ENCODE results near the gene PIK3CB.

PIK3CB gene

GRCh38 chr3:138691351-138691750, 143.4 kb downstream of the PIK3CB start:
- TF ChIP-seq ZNF19 (tag by site-specific recombination; IDR thresholded peaks at IDR 0.05; ENCODE audit: low read depth) (no peak), ZSCAN16 (tag by site-specific recombination; IDR thresholded peaks at IDR 0.05) (no peak), GLI4 (tag by site-specific recombination; IDR thresholded peaks at IDR 0.05) (no peak), ZNF549 (tag by site-specific recombination; IDR thresholded peaks at IDR 0.05) (no peak), KLF9 (tag by site-specific recombination; IDR thresholded peaks at IDR 0.05; ENCODE audit: low read depth) (no peak), KLF10 (tag by site-specific recombination; IDR thresholded peaks at IDR 0.05) (no peak), ZNF37A (tag by site-specific recombination; IDR thresholded peaks at IDR 0.05) (no peak), ZNF423 (tag by site-specific recombination; IDR thresholded peaks at IDR 0.05) (no peak), ZNF266 (tag by site-specific recombination; IDR thresholded peaks at IDR 0.05; ENCODE audit: low read depth) (no peak), CTCF (tag by site-specific recombination; IDR thresholded peaks at IDR 0.05) (no peak), OSR2 (tag by site-specific recombination; IDR thresholded peaks at IDR 0.05) (no peak), ZNF791 (tag by site-specific recombination; IDR thresholded peaks at IDR 0.05) (no peak)
- ChIA-PET POLR2A (no interaction called here), CTCF (interaction anchor here (2.5 kb wide), 1 partner anchor 225 kb away, joined by 13 read pairs; no protein-coding TSS in a partner anchor)
- Histone ChIP-seq H3K27ac (ENCODE audit: extremely low read depth, low read depth, low read length) (no peak overlapping the region), H3K9me3 (ENCODE audit: control insufficient read depth, insufficient read depth, low read depth, low read length) (no peaks in the 10 kb centered on the region), H3K4me3 (ENCODE audit: low read depth, low read length) (no peak overlapping the region), H3K4me1 (ENCODE audit: control insufficient read depth, insufficient read depth, low read length) (peaks cover 10% of the 10 kb centered on the region), H3K36me3 (ENCODE audit: control insufficient read depth in 2 of 2, insufficient read depth in 1 of 2, low read length in 2 of 2) (no peaks in the 10 kb centered on the region)

DNA sequence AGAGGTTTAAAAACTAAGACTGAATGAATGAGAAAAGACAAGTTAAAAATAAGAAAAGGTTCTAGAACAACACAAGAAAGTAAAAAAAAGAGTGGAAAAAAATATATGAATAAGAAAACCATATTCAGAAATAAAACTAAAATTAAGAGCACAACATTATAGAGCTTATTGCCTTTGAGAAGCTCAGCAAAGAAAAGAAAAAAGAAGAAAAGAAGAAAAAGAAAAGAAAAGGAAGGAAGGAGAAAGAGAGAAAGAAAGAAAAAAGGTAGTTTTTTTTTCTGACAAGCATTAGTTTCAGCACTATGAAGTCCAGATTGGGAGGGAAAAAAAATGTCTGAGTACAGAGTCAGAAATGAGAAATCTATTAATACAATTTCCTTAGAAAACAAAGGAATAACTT, 144.7 kb downstream of the PIK3CB start:
- TF ChIP-seq, protein P1, sequence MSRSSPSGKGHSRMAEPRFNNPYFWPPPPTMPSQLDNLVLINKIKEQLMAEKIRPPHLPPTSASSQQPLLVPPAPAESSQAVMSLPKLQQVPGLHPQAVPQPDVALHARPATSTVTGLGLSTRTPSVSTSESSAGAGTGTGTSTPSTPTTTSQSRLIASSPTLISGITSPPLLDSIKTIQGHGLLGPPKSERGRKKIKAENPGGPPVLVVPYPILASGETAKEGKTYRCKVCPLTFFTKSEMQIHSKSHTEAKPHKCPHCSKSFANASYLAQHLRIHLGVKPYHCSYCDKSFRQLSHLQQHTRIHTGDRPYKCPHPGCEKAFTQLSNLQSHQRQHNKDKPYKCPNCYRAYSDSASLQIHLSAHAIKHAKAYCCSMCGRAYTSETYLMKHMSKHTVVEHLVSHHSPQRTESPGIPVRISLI (tag by site-specific recombination; IDR thresholded peaks at IDR 0.05) = peak; percentile 43; the same call in 1 of the 2 replicates
- no peak for TF ChIP-seq ZNF596 (tag by site-specific recombination; IDR thresholded peaks at IDR 0.05)
- peak; percentile 66 for TF ChIP-seq ZNF366 (tag by site-specific recombination; conservative IDR thresholded peaks at IDR 0.05)
- H3K4me3 ChIP-seq (ENCODE audit: low read depth, low read length) = no peak overlapping the region
- CTCF ChIA-PET = interaction anchor here (0.6 to 1.0 kb wide), 2 partner anchors 226 to 250 kb away, joined by 3 to 4 read pairs; no protein-coding TSS in a partner anchor
- POLR2A ChIA-PET = no interaction called here
- H3K27ac ChIP-seq (ENCODE audit: extremely low read depth, low read depth, low read length) = no peak overlapping the region
- H3K4me1 ChIP-seq (ENCODE audit: control insufficient read depth, insufficient read depth, low read length) = peaks cover 10% of the 10 kb centered on the region
- H3K36me3 ChIP-seq (ENCODE audit: control insufficient read depth in 2 of 2, insufficient read depth in 1 of 2, low read length in 2 of 2) = no peaks in the 10 kb centered on the region
- no peaks in the 10 kb centered on the region for H3K9me3 ChIP-seq (ENCODE audit: control insufficient read depth, insufficient read depth, low read depth, low read length)

DNA sequence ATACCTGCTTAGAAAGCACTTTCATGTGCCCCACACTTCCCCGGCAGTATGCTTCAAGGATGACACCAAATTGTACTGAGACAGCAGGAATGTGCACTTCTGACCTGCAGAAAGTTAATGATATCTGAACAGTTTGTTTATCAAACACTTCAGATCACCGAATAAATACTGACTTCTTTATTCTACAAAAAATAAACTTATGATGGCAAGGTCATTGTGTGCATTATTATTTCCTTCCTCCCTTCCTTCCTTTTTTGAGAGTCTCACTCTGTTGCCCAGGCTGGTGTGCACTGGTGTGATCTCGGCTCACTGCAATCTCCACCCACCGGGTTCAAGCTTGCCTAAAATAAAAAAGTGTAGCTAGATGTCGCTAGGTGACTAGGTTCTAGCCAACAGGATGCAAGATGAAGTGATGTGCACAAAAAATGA, 145.8 kb downstream of the PIK3CB start:
- Histone ChIP-seq H3K9me3 (ENCODE audit: control insufficient read depth, insufficient read depth, low read depth, low read length) (no peaks in the 10 kb centered on the region), H3K27ac (ENCODE audit: extremely low read depth, low read depth, low read length) (no peak overlapping the region), H3K4me1 (ENCODE audit: control insufficient read depth, insufficient read depth, low read length) (no peaks in the 10 kb centered on the region; the same call in none of the 2 replicates), H3K36me3 (ENCODE audit: control insufficient read depth in 2 of 2, insufficient read depth in 1 of 2, low read length in 2 of 2) (no peaks in the 10 kb centered on the region), H3K4me3 (ENCODE audit: low read depth, low read length) (no peak overlapping the region)
- ChIA-PET CTCF (interaction anchor here (1.2 kb wide), 1 partner anchor 10 kb away, joined by 3 read pairs; no protein-coding TSS in a partner anchor), POLR2A (no interaction called here)
- TF ChIP-seq PRDM10 (tag by site-specific recombination; IDR thresholded peaks at IDR 0.05) = 0 out of 2 replicates have a peak, but pooled peaks have one; percentile 18
- TF ChIP-seq, protein P2, sequence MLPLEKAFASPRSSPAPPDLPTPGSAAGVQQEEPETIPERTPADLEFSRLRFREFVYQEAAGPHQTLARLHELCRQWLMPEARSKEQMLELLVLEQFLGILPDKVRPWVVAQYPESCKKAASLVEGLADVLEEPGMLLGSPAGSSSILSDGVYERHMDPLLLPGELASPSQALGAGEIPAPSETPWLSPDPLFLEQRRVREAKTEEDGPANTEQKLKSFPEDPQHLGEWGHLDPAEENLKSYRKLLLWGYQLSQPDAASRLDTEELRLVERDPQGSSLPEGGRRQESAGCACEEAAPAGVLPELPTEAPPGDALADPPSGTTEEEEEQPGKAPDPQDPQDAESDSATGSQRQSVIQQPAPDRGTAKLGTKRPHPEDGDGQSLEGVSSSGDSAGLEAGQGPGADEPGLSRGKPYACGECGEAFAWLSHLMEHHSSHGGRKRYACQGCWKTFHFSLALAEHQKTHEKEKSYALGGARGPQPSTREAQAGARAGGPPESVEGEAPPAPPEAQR (tag by site-specific recombination; IDR thresholded peaks at IDR 0.05) = no peak
- TF ChIP-seq, protein P3, sequence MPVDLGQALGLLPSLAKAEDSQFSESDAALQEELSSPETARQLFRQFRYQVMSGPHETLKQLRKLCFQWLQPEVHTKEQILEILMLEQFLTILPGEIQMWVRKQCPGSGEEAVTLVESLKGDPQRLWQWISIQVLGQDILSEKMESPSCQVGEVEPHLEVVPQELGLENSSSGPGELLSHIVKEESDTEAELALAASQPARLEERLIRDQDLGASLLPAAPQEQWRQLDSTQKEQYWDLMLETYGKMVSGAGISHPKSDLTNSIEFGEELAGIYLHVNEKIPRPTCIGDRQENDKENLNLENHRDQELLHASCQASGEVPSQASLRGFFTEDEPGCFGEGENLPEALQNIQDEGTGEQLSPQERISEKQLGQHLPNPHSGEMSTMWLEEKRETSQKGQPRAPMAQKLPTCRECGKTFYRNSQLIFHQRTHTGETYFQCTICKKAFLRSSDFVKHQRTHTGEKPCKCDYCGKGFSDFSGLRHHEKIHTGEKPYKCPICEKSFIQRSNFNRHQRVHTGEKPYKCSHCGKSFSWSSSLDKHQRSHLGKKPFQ (tag by site-specific recombination; IDR thresholded peaks at IDR 0.05) = peak; percentile 77

Data from HEK293 (cell line).